ENCODE measurements around the gene PRPF38A. TPM values are rescaled to one million over a fixed set of nuclear protein-coding genes. Genes with fewer than 3 reads are reported as not detected.

PRPF38A gene
- total and polyA plus RNA-seq, 2 of the 4 experiments (the other 2 are of a cell fraction) = 19.0 to 23.5 TPM

DNA sequence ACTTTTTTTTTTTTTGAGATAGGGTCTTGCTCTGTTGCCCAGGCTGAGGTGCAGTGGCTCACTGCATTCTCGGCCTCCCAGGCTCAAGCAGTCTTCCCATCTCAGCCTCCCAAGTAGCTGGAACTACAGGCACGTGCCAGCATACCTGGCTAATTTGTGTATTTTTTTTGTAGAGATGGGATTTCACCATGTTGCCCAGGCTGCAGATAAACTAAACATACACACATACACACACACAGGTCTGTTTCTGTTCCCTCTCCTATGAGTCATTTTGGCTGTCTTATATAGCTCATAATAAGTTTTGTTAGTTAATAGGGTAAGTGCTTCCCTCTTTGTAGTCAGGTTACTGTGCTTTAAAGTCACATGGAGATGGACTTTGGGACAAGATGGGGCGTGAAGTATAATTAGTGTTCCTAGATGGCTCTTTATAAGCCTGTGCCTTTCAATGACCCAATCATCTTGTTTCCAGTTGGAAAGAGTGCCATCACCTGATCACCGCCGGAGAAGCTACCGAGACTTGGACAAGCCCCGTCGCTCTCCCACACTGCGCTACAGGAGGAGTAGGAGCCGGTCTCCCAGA lies 9.1 kb downstream of the PRPF38A start:
- Histone ChIP-seq H2BK20ac (ENCODE audit: low read depth, low read length) (no peak overlapping the region), H2BK5ac (ENCODE audit: low read depth, low read length, poor library complexity, severe bottlenecking) (no peak overlapping the region), H4K8ac (ENCODE audit: low read depth in 2 of 2, low read length in 2 of 2) (no peak overlapping the region), H4K91ac (ENCODE audit: insufficient read depth, low read depth, low read length) (no peak overlapping the region), H3K9me3 (ENCODE audit: control insufficient read depth, insufficient read depth, low read length) (no peaks in the 10 kb centered on the region), H2AFZ (replicated peaks; ENCODE audit: low read length, poor library complexity) (no peak overlapping the region), H2BK15ac (ENCODE audit: low read depth, low read length) (no peak overlapping the region), H3K56ac (ENCODE audit: extremely low read depth, insufficient read depth, low read length) (no peak overlapping the region), H3K9me1 (ENCODE audit: insufficient read depth, low read length) (no peaks in the 10 kb centered on the region), H4K20me1 (ENCODE audit: insufficient read depth, low read length) (no peaks in the 10 kb centered on the region), H3K36me3 (ENCODE audit: control insufficient read depth, insufficient read depth, low read length) (peaks cover 61% of the 10 kb centered on the region), H3K79me1 (ENCODE audit: low read depth in 1 of 2, low read length in 2 of 2) (peaks cover 15 to 16% of the 10 kb centered on the region in 2 experiments; a peak in 3 of 4 replicates), H2AK9ac (replicated peaks; ENCODE audit: low read depth, low read length, poor library complexity) (no peak overlapping the region), H3K9ac (ENCODE audit: low read depth, low read length) (no peak overlapping the region), H3K18ac (ENCODE audit: low read depth, low read length) (no peak overlapping the region), H2AK5ac (ENCODE audit: low read depth, low read length) (no peak overlapping the region), H3K27me3 (ENCODE audit: control insufficient read depth, insufficient read depth, low read length) (no peaks in the 10 kb centered on the region), H3K14ac (replicated peaks; ENCODE audit: low read depth, low read length) (no peak overlapping the region), H3K4me2 (ENCODE audit: low read depth, low read length) (no peak overlapping the region), H3K27ac (ENCODE audit: insufficient read depth, low read length) (no peak overlapping the region), H3K4ac (ENCODE audit: low read depth, low read length) (no peak overlapping the region), H4K5ac (ENCODE audit: low read depth, low read length) (no peak overlapping the region), H3K4me3 (ENCODE audit: insufficient read depth, low read depth, low read length) (no peak overlapping the region), H3K4me1 (ENCODE audit: control insufficient read depth, insufficient read depth, low read length) (no peaks in the 10 kb centered on the region), H2BK120ac (ENCODE audit: low read depth, low read length) (no peak overlapping the region), H3K23ac (ENCODE audit: low read depth, low read length) (no peak overlapping the region)
- BruUV-seq (replicated peaks) = no TSS peak
- WGBS, 2 experiments (ENCODE audit: extremely low coverage in 2 of 2, insufficient read length in 1 of 2) = no CpG with 5 or more reads among the region's 10 CpGs
- intact Hi-C loops (cut with micrococcal nuclease) = no loop called here
- ATAC-seq (ENCODE audit: low read depth) (no peak), DNase-seq (peak; percentile 50)
- dilution Hi-C loops (cut with HindIII; ENCODE audit: low sequenced_read_pairs, unreplicated experiment) = no loop called here
- CTCF ChIA-PET = interaction anchor here (1.6 kb wide), 1 partner anchor 8 kb away, joined by 4 read pairs; no protein-coding TSS in a partner anchor
- in situ Hi-C loops (cut with MboI; ENCODE audit: low sequenced_read_pairs) = no loop called here
- TF ChIP-seq RCOR1 (IDR thresholded peaks at IDR 0.05; ENCODE audit: insufficient replicate concordance, low read length) = no peak
- POLR2A ChIA-PET (ENCODE audit: unreplicated experiment) = no interaction called here
